CD14-positive monocyte (primary cell): ENCODE data around the gene LBP. TPM values are rescaled to one million over a fixed set of nuclear protein-coding genes. Genes with fewer than 3 reads are reported as not detected.

ENCODE experiments used
- DNase-seq, 3 donors: peaks; one replicate each; pipeline ENCODE4 v3.0.0-alpha.2; 2011 to 2022
- H2AFZ ChIP-seq: 2 replicates; pipeline ENCODE4 v1.6.0; 2012; ENCODE audit warnings: mild to moderate bottlenecking, low read depth, low read length, inconsistent platforms; ENCODE audit not compliant: insufficient read depth, poor library complexity, severe bottlenecking
- H3K27ac ChIP-seq, 2 donors: 1 replicate in 1 of 2; 2 replicates in 1 of 2; pipeline ENCODE4 v1.5.1; 2012 to 2013; ENCODE audit warnings: low read length in 2 of 2, control low read depth in 1 of 2, inconsistent platforms in 1 of 2, low read depth in 1 of 2, mild to moderate bottlenecking in 1 of 2
- H3K27me3 ChIP-seq, 2 donors: one replicate each; pipeline versions ENCODE4 v1.6.0 to v1.6.1; 2011 to 2013; ENCODE audit warnings: low read length in 2 of 2; ENCODE audit not compliant: control insufficient read depth in 2 of 2, insufficient read depth in 2 of 2
- H3K36me3 ChIP-seq, 2 donors: replicated peaks in 1 of 2; 1 replicate in 1 of 2; 2 replicates in 1 of 2; pipeline versions ENCODE4 v1.5.1 to v1.6.1; 2012 to 2013; ENCODE audit warnings: low read length in 2 of 2, control low read depth in 1 of 2, inconsistent platforms in 1 of 2, mild to moderate bottlenecking in 1 of 2; ENCODE audit not compliant: insufficient read depth in 2 of 2, control insufficient read depth in 1 of 2
- H3K4me1 ChIP-seq, 2 donors: 1 replicate in 1 of 2; 2 replicates in 1 of 2; pipeline versions ENCODE4 v1.5.1 to v1.6.1; 2012 to 2013; ENCODE audit warnings: low read length in 2 of 2, control low read depth in 1 of 2, inconsistent platforms in 1 of 2, mild to moderate bottlenecking in 1 of 2, moderate library complexity in 1 of 2; ENCODE audit not compliant: insufficient read depth in 2 of 2, control insufficient read depth in 1 of 2
- H3K4me2 ChIP-seq: replicated peaks from 2 replicates; pipeline ENCODE3; 2012; ENCODE audit warnings: low read length, moderate library complexity, mild to moderate bottlenecking; ENCODE audit not compliant: poor library complexity, severe bottlenecking; ENCODE audit errors: extremely low read depth
- H3K4me3 ChIP-seq, 3 experiments: fragments of 200-600 bp in 1 of 3; sonication (generic) in 1 of 3; replicated peaks in 1 of 3; 1 replicate in 2 of 3; 2 replicates in 1 of 3; pipeline ENCODE4 v1.5.1; 2011 to 2013; ENCODE audit warnings: low read length in 3 of 3, mild to moderate bottlenecking in 3 of 3, control low read depth in 2 of 3, low read depth in 2 of 3, inconsistent platforms in 1 of 3, moderate library complexity in 1 of 3
- H3K79me2 ChIP-seq: 2 replicates; pipeline ENCODE4 v1.6.0; 2012; ENCODE audit warnings: mild to moderate bottlenecking, control low read depth, inconsistent platforms, low read length, moderate library complexity; ENCODE audit not compliant: insufficient read depth
- H3K9ac ChIP-seq: 2 replicates; pipeline ENCODE4 v1.6.0; 2017; ENCODE audit warnings: low read length, mild to moderate bottlenecking; ENCODE audit not compliant: insufficient read depth, poor library complexity, severe bottlenecking
- H3K9me3 ChIP-seq, 2 donors: replicated peaks in 1 of 2; 1 replicate in 1 of 2; 2 replicates in 1 of 2; pipeline versions ENCODE4 v1.5.1 to v1.6.1; 2012 to 2013; ENCODE audit warnings: low read length in 2 of 2, control low read depth in 1 of 2; ENCODE audit not compliant: control insufficient read depth in 1 of 2, insufficient read depth in 1 of 2
- H4K20me1 ChIP-seq: 2 replicates; pipeline ENCODE4 v1.6.0; 2012; ENCODE audit warnings: mild to moderate bottlenecking, low read length, control low read depth, moderate library complexity; ENCODE audit not compliant: insufficient read depth
- H3K27ac Mint-ChIP-seq, 7 donors: one replicate each; pipeline ENCODE4 v1.8.0; 2020; ENCODE audit warnings: mild to moderate bottlenecking in 7 of 7, mixed read lengths in 7 of 7, moderate library complexity in 6 of 7, inconsistent platforms in 2 of 7
- H3K27me3 Mint-ChIP-seq, 3 donors: one replicate each; pipeline ENCODE4 v1.8.0; 2021 to 2022; ENCODE audit warnings: low read depth in 3 of 3, mild to moderate bottlenecking in 3 of 3, mixed read lengths in 3 of 3, moderate library complexity in 3 of 3, inconsistent platforms in 1 of 3
- H3K36me3 Mint-ChIP-seq, 2 donors: one replicate each; pipeline ENCODE4 v1.8.0; 2020; ENCODE audit warnings: mixed read lengths in 2 of 2, inconsistent platforms in 1 of 2, mild to moderate bottlenecking in 1 of 2
- H3K4me1 Mint-ChIP-seq: one replicate; pipeline ENCODE4 v1.8.0; 2020; ENCODE audit warnings: mild to moderate bottlenecking, mixed read lengths
- H3K4me3 Mint-ChIP-seq, 2 donors: one replicate each; pipeline ENCODE4 v1.8.0; 2020; ENCODE audit warnings: mild to moderate bottlenecking in 2 of 2, mixed read lengths in 2 of 2, moderate library complexity in 1 of 2
- H3K9me3 Mint-ChIP-seq, 7 donors: one replicate each; pipeline ENCODE4 v1.8.0; 2020 to 2022; ENCODE audit warnings: mixed read lengths in 7 of 7, mild to moderate bottlenecking in 6 of 7, moderate library complexity in 6 of 7, inconsistent platforms in 2 of 7
- WGBS: methylation state at CpG from one replicate; pipeline ENCODE4 v1.1.5; 2013; ENCODE audit warnings: missing lambda C conversion rate; ENCODE audit not compliant: insufficient coverage; 5-methylcytosine and 5-hydroxymethylcytosine counted together
- intact Hi-C, 2 donors: fragments of 100-400 bp; cut with micrococcal nuclease; formaldehyde crosslinking; loops; one replicate each; pipeline versions ENCODE4 v1.15.0 to v1.15.1; 2023
- polyA plus RNA-seq, 3 donors: library from polyadenylated mRNA; depleted of rRNA in 1 of 3; unstranded in 2 of 3; stranded (reverse) in 1 of 3; fragments of 300-500 nt in 2 of 3; fragments of >200 nt in 1 of 3; fragmentation: Illumina TruSeq in 2 of 3; gene quantifications; 1 replicate in 2 of 3; 2 replicates in 1 of 3; pipeline ENCODE4 v1.2.3, GENCODE V29; 2012 to 2021
- TF ChIP-seq, protein P1 (sequence below): fragments of 200-600 bp; IDR thresholded peaks from one replicate; pipeline ENCODE4 v1.8.0; 2022; ENCODE audit warnings: antibody characterized with exemption, mild to moderate bottlenecking

The LBP gene
- polyA plus RNA-seq, 3 donors, result not detected

DNA sequence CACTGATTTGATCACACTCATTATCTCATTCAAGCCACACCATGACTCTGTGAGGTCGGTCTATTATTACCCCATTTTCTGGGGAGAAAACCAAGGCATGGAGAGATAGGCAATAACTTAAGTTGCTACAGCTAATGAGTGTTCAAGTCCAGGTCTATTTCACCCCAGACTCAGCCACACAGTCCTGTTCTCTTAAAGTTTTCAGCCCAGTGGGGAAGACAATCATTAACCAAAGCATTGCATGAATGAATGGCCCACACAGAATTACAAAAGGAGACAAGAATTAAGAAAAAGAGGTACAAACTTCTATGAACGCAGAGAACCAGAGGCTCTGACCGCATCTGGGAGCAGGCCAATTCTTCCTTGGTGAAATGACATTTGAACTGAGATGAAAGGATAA, 35.2 kb upstream of the LBP start:
- 100% methylated on average over 2 of the region's 3 CpGs for WGBS

DNA sequence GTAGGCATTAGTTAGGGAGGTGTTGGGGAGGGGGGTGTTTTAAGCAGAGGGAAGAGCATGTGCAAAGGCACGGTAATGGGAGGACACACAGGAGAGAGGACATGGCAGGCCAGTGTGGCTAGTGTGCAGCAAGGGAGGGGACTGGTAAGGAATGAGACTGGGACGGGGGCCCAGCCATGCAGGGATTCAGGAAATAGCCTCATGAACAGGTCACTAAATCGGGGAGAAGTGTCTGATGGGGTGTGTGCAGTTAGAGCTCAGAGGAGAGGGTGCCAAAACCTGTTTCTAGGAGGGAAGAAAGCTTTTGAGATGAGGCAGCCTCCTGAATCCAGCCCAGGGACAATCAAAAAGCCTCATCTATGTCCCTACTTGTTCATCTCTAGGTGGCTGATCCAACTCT, 34.8 kb upstream of the LBP start:
- peaks cover 12 to 32% (median 23%) of the 10 kb centered on the region in 3 donors for H3K27me3 Mint-ChIP-seq
- H3K4me2 ChIP-seq, result no peak overlapping the region

More for the DNA sequence above, 35.2 kb upstream of the LBP start:
- H3K27ac ChIP-seq, result no peak overlapping the region
- peaks cover 2 to 16% of the 10 kb centered on the region in 2 donors for H3K27me3 ChIP-seq
- no peak overlapping the region for H3K9ac ChIP-seq
- Mint-ChIP-seq H3K36me3 (peaks cover 39 to 42% of the 10 kb centered on the region in 2 donors), H3K9me3 (peaks cover 0 to 3% (median 3%) of the 10 kb centered on the region in 7 donors), H3K4me3 (no peak overlapping the region), H3K27ac (no peak overlapping the region), H3K4me1 (peaks cover 24% of the 10 kb centered on the region), H3K27me3 (peaks cover 10 to 31% (median 22%) of the 10 kb centered on the region in 3 donors)
- H3K4me2 ChIP-seq, result no peak overlapping the region
- DNase-seq, result no peak
- H3K36me3 ChIP-seq, result peaks cover 4 to 20% of the 10 kb centered on the region in 2 donors
- H3K4me1 ChIP-seq, result peaks cover 23% of the 10 kb centered on the region in 2 donors
- no peaks in the 10 kb centered on the region for H3K79me2 ChIP-seq
- H2AFZ ChIP-seq, result no peak overlapping the region
- H3K9me3 ChIP-seq, result no peaks in the 10 kb centered on the region
- intact Hi-C loops, result no loop called here
- H3K4me3 ChIP-seq, result no peak overlapping the region
- H4K20me1 ChIP-seq, result no peaks in the 10 kb centered on the region
- TF ChIP-seq, protein P1, sequence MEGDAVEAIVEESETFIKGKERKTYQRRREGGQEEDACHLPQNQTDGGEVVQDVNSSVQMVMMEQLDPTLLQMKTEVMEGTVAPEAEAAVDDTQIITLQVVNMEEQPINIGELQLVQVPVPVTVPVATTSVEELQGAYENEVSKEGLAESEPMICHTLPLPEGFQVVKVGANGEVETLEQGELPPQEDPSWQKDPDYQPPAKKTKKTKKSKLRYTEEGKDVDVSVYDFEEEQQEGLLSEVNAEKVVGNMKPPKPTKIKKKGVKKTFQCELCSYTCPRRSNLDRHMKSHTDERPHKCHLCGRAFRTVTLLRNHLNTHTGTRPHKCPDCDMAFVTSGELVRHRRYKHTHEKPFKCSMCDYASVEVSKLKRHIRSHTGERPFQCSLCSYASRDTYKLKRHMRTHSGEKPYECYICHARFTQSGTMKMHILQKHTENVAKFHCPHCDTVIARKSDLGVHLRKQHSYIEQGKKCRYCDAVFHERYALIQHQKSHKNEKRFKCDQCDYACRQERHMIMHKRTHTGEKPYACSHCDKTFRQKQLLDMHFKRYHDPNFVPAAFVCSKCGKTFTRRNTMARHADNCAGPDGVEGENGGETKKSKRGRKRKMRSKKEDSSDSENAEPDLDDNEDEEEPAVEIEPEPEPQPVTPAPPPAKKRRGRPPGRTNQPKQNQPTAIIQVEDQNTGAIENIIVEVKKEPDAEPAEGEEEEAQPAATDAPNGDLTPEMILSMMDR, result no peak

More for the DNA sequence above, 34.8 kb upstream of the LBP start:
- peaks cover 4 to 20% of the 10 kb centered on the region in 2 donors for H3K36me3 ChIP-seq
- DNase-seq, result no peak
- H3K4me3 Mint-ChIP-seq, result no peak overlapping the region
- 95% methylated on average over 2 of the region's 3 CpGs for WGBS
- TF ChIP-seq, protein P1, result no peak
- peaks cover 20% of the 10 kb centered on the region for H3K4me1 Mint-ChIP-seq
- H2AFZ ChIP-seq, result no peak overlapping the region
- H3K9me3 ChIP-seq, result no peaks in the 10 kb centered on the region
- H3K27ac Mint-ChIP-seq, result no peak overlapping the region
- peaks cover 19% of the 10 kb centered on the region in 2 donors for H3K4me1 ChIP-seq
- H3K4me3 ChIP-seq, result no peak overlapping the region
- H4K20me1 ChIP-seq, result no peaks in the 10 kb centered on the region
- H3K27ac ChIP-seq, result no peak overlapping the region
- H3K36me3 Mint-ChIP-seq, result peaks cover 38 to 45% of the 10 kb centered on the region in 2 donors
- no peak overlapping the region for H3K9ac ChIP-seq
- H3K9me3 Mint-ChIP-seq, result peaks cover 0 to 3% (median 3%) of the 10 kb centered on the region in 7 donors
- intact Hi-C loops, result no loop called here
- H3K27me3 ChIP-seq, result peaks cover 2 to 16% of the 10 kb centered on the region in 2 donors
- no peaks in the 10 kb centered on the region for H3K79me2 ChIP-seq
